GM23338 (cell line): ENCODE measurements around the gene DNAJC1. TPM values are rescaled to one million over a fixed set of nuclear protein-coding genes. Genes with fewer than 3 reads are reported as not detected.

Source experiments
- ATAC-seq: fragments of 200-7000 bp; cut with Tn5 transposase; 3 replicates; pipeline ENCODE4 v1.9.1; 2020
- DNase-seq: peaks from one replicate; pipeline ENCODE4 v3.0.0-alpha.2; 2015; ENCODE audit warnings: low spot score
- H2AFZ ChIP-seq: fragments of 200-600 bp; sonication (generic); 2 replicates; pipeline ENCODE4 v1.8.0; 2016; ENCODE audit warnings: antibody characterized with exemption, mild to moderate bottlenecking, moderate library complexity
- H3F3A ChIP-seq: fragments of 200-600 bp; sonication (generic); replicated peaks from 2 replicates; pipeline ENCODE4 v1.8.0; 2017; ENCODE audit warnings: antibody characterized with exemption, mixed run types, low read depth
- H3K27ac ChIP-seq: fragments of 200-600 bp; sonication (generic); 2 replicates; pipeline ENCODE4 v1.6.1; 2016; ENCODE audit warnings: low read depth
- H3K27me3 ChIP-seq: fragments of 200-600 bp; sonication (generic); 2 replicates; pipeline ENCODE4 v1.8.0; 2016; ENCODE audit warnings: mild to moderate bottlenecking, mixed run types, moderate library complexity; ENCODE audit not compliant: insufficient read depth
- H3K36me3 ChIP-seq: fragments of 200-600 bp; sonication (generic); 2 replicates; pipeline ENCODE4 v1.8.0; 2016; ENCODE audit warnings: mild to moderate bottlenecking; ENCODE audit not compliant: insufficient read depth
- H3K4me1 ChIP-seq: fragments of 200-600 bp; sonication (generic); 2 replicates; pipeline ENCODE4 v1.8.0; 2016; ENCODE audit warnings: mild to moderate bottlenecking, moderate library complexity; ENCODE audit not compliant: insufficient read depth
- H3K4me2 ChIP-seq: fragments of 200-600 bp; sonication (generic); 2 replicates; pipeline ENCODE4 v1.7.1; 2017; ENCODE audit warnings: mixed run types
- H3K4me3 ChIP-seq: fragments of 200-600 bp; sonication (generic); 2 replicates; pipeline ENCODE4 v1.6.1; 2016; ENCODE audit warnings: mixed run types
- H3K79me2 ChIP-seq: fragments of 200-600 bp; sonication (generic); replicated peaks from 2 replicates; pipeline ENCODE4 v1.8.0; 2017; ENCODE audit warnings: mild to moderate bottlenecking; ENCODE audit not compliant: insufficient read depth
- H3K9me2 ChIP-seq: fragments of 200-600 bp; sonication (generic); 2 replicates; pipeline ENCODE4 v1.8.0; 2017; ENCODE audit not compliant: insufficient read depth
- H4K20me1 ChIP-seq: fragments of 200-600 bp; sonication (generic); replicated peaks from 2 replicates; pipeline ENCODE4 v1.8.0; 2017; ENCODE audit warnings: mild to moderate bottlenecking; ENCODE audit not compliant: insufficient read depth
- H3K27ac Mint-ChIP-seq: 2 replicates; pipeline ENCODE4 v1.8.0; 2020; ENCODE audit warnings: inconsistent platforms, mild to moderate bottlenecking, moderate library complexity, mixed read lengths
- H3K27me3 Mint-ChIP-seq: 3 replicates; pipeline ENCODE4 v1.8.0; 2022; ENCODE audit warnings: low read depth, mild to moderate bottlenecking, moderate library complexity, mixed read lengths, inconsistent platforms; ENCODE audit not compliant: insufficient read depth, poor library complexity
- H3K36me3 Mint-ChIP-seq: 3 replicates; pipeline ENCODE4 v1.8.0; 2021; ENCODE audit warnings: low read depth, mild to moderate bottlenecking, inconsistent platforms, moderate library complexity, mixed read lengths
- H3K4me1 Mint-ChIP-seq: 3 replicates; pipeline ENCODE4 v1.8.0; 2020; ENCODE audit warnings: mild to moderate bottlenecking, inconsistent platforms, mixed read lengths
- H3K4me3 Mint-ChIP-seq: 3 replicates; pipeline ENCODE4 v1.8.0; 2021; ENCODE audit warnings: moderate library complexity, mild to moderate bottlenecking, inconsistent platforms, mixed read lengths
- H3K9me3 Mint-ChIP-seq: 3 replicates; pipeline ENCODE4 v1.8.0; 2020; ENCODE audit warnings: moderate library complexity, mild to moderate bottlenecking, inconsistent platforms, mixed read lengths
- CREB1 ChIP-seq: fragments of 250-450 bp; sonication (Bioruptor Pico); IDR thresholded peaks from 2 replicates; pipeline ENCODE4 v1.5.0; 2020; ENCODE audit warnings: low read depth, mild to moderate bottlenecking, moderate library complexity
- CTCF ChIP-seq, 2 experiments: fragments of 200-600 bp in 1 of 2; sonication (generic) in 1 of 2; conservative IDR thresholded peaks; 2 replicates each; pipeline versions ENCODE4 v1.5.1 to v1.6.1; 2016 to 2017; ENCODE audit warnings: antibody characterized with exemption in 2 of 2, low read depth in 2 of 2, mild to moderate bottlenecking in 2 of 2, moderate library complexity in 1 of 2
- ETS1 ChIP-seq: IDR thresholded peaks from 2 replicates; pipeline ENCODE4 v1.6.1; 2016; ENCODE audit warnings: antibody characterized with exemption
- EZH2 ChIP-seq: fragments of 200-600 bp; sonication (generic); IDR thresholded peaks from one replicate; pipeline ENCODE4 v1.8.0; 2017; ENCODE audit warnings: antibody characterized with exemption, mild to moderate bottlenecking, low read depth; ENCODE audit not compliant: unreplicated experiment
- NANOG ChIP-seq: IDR thresholded peaks from 2 replicates; pipeline ENCODE4 v1.6.1; 2016; ENCODE audit warnings: antibody characterized with exemption, borderline replicate concordance
- POLR2AphosphoS5 ChIP-seq: IDR thresholded peaks from 2 replicates; pipeline ENCODE4 v1.6.1; 2016; ENCODE audit warnings: antibody characterized with exemption, low read depth
- REST ChIP-seq: IDR thresholded peaks from one replicate; pipeline ENCODE4 v1.6.1; 2018; ENCODE audit warnings: antibody characterized with exemption; ENCODE audit not compliant: unreplicated experiment
- STAT1 ChIP-seq: IDR thresholded peaks from one replicate; pipeline ENCODE4 v1.6.1; 2016; ENCODE audit warnings: antibody characterized with exemption; ENCODE audit not compliant: unreplicated experiment
- ZNF114 ChIP-seq: fragments of 250-450 bp; sonication (Bioruptor Pico); IDR thresholded peaks from 2 replicates; pipeline ENCODE4 v1.5.0; 2020; ENCODE audit warnings: mild to moderate bottlenecking, moderate library complexity
- ZNF331 ChIP-seq: fragments of 250-450 bp; sonication (Bioruptor Pico); IDR thresholded peaks from 2 replicates; pipeline ENCODE4 v1.5.0; 2020; ENCODE audit warnings: low read depth, mild to moderate bottlenecking, moderate library complexity
- ZNF462 ChIP-seq: fragments of 250-450 bp; sonication (Bioruptor Pico); IDR thresholded peaks from 2 replicates; pipeline ENCODE4 v1.5.0; 2020; ENCODE audit warnings: mild to moderate bottlenecking, moderate library complexity
- polyA plus RNA-seq: library from polyadenylated mRNA; unstranded; fragments of >200 nt; fragmentation: Nextera tagmentation; extraction: Ambion mirVana; gene quantifications from 2 replicates; pipeline ENCODE4 v1.2.1, GENCODE V29; 2016
- total RNA-seq: library from RNA; depleted of rRNA; stranded (reverse); fragments of >200 nt; shearing (Covaris generic); gene quantifications from 2 replicates; pipeline ENCODE4 v1.2.3, GENCODE V29; 2014

Gene DNAJC1
- total and polyA plus RNA-seq, 2 experiments from 2014 or later, result 38.6 to 45.3 TPM

- Histone ChIP-seq H3K27me3 (no peaks in the 10 kb centered on the region), H3F3A (no peaks in the 10 kb centered on the region), H3K27ac (no peak overlapping the region), H2AFZ (no peak overlapping the region), H3K4me2 (no peak overlapping the region), H4K20me1 (no peaks in the 10 kb centered on the region), H3K36me3 (no peaks in the 10 kb centered on the region), H3K9me2 (no peaks in the 10 kb centered on the region), H3K4me3 (no peak overlapping the region), H3K4me1 (no peaks in the 10 kb centered on the region), H3K79me2 (no peaks in the 10 kb centered on the region)
- TF ChIP-seq POLR2AphosphoS5 (no peak), ZNF331 (no peak), ZNF114 (CRISPR knock-in tag) (no peak), REST (no peak), EZH2 (no peak), ZNF462 (CRISPR knock-in tag) (no peak), ETS1 (no peak), CTCF (conservative IDR thresholded peaks at IDR 0.05; ENCODE audit: low read depth in 2 of 2) (no peak), NANOG (no peak), STAT1 (no peak), CREB1 (no peak)
- H3K27ac Mint-ChIP-seq, result no peak overlapping the region
- DNase-seq (no peak), ATAC-seq (no peak)
- peaks cover 6% of the 10 kb centered on the region; the same call in 2 of the 3 replicates for H3K9me3 Mint-ChIP-seq
- H3K36me3 Mint-ChIP-seq, result peaks cover 7% of the 10 kb centered on the region; the same call in 1 of the 3 replicates
- no peaks in the 10 kb centered on the region for H3K4me1 Mint-ChIP-seq
- H3K4me3 Mint-ChIP-seq, result no peak overlapping the region
- no peaks in the 10 kb centered on the region for H3K27me3 Mint-ChIP-seq
Measured at GRCh38 chr10:21964983-21965665, 38.4 kb downstream of the DNAJC1 start.
